NCI-H2029 (cell line): Measurements from ENCODE around the gene ZC3H14.

Experiments
- DNase-seq: peaks from one replicate; lab custom pipeline; 2025; lab: John Stamatoyannopoulos, UW

Gene ZC3H14

DNA sequence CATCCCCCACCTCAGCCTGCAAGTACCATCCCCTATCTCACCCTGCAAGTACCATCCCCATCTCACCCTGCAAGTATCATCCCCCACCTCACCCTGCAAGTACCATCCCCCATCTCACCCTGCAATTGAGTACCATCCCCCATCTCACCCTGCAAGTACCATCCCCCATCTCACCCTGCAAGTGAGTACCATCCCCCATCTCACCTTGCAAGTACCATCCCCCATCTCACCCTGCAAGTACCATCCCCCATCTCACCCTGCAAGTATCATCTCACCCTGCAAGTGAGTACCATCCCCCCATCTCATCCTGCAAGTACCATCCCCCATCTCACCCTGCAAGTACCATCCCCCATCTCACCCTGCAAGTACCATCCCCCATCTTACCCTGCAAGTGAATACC is 45.0 kb downstream of the ZC3H14 start:
- DNase-seq = no peak

DNA sequence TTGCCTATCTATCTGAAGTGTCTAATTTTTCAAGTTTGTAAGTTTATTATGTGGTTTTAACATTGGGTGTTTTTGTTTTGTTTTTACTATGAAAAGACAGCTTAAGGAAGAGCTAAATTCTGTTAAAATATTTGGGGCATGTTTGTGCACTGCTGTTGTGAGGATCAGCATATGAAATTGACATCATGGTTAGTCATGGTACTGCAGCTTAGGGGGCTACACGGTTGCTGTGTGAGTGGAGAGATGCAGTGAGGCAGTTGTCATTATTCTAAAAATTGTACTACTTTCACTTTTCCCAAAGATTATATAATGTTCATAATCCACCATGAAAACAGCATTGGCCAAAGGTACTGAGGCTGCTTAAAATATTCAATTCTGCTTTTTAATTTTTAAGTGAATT is 49.0 kb downstream of the ZC3H14 start:
- no peak for DNase-seq

DNA sequence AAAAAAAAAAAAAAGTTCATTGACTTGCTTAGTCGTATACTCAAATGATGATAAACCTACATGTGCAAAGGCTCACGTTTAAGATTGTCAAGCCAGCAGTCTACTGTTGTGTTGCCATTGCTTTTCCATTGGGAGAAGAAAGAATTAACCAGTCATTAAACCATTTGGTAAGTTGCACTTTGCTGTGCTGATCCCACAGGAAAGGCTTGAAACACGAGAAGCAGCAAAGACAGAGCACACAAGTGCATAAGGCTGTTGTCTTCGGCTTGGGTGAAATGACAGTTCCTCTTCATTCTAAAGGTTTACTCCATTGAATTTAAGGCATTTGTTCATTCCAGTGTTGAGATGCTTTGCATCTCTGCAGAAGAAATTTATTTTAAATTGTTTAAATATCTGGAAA is 50.1 kb downstream of the ZC3H14 start:
- no peak for DNase-seq

DNA sequence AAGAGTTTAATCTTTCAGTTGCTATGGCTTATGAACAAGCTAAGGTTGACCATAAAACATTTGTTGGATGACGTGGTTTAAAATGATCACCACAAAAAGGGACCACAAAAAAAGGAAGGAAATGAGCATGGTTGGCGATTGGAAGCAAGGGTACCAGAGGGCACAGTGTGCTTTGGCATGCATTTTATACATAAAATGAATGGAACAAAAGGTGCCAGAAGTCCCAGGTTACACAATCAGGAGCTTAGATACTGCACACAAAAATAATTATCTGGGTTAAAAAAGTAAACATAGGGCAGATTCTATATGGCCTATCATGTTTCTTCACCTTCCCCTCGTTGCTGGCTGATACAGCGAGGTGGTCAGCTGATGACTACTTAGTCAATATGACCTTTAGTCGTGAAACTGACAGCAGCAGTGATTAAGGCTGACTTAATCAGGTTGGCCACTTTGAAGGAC is 50.7 kb downstream of the ZC3H14 start:
- no peak for DNase-seq

DNA sequence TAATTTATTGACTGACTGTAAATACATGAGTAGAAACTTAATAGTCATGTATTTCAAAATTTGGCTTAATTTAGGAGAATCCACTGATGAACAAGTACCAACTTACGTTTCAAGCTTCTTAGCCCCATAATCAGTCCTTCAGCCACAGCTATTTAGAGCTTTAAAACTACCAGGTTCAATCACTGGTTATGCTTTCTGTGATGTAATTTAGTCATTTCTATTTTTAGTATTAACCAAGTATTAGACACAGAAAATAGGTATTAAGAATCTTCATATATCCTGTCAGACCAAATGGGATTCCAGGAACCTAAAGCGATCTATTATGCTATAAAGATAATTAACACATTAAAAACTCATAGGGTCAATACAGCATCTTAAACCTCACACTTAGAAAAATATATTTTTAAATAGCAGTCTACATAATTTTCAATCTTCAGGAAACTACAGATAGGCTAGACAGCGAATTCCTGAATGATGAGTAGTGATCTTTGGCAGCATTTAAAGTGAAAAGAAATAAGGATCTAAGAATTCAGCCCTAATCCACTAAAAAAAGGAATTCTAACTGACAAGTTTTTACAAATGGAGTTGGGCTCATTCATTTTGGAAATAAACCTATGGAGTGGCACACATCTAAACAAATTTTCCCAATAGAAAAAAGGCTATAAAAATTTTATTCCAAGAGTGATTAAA is 51.5 kb downstream of the ZC3H14 start:
- no peak for DNase-seq

DNA sequence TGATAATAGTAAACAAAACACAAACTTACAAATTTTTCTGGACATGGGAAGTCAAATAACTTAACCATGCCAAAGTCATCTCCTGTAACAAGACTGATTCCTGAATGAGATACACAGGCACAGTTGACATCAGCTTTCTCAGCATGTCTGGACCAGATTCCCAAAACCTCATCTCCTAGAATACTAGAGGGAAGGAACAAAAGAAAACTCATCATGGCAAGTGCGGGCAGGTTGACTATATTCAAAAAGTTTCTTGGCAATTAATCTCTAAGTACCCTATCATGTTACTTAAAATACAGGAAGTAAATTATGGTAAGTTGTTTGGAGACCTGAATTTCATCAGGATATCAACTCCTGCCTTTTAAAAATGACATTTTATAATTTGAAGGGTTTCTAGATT is 53.9 kb downstream of the ZC3H14 start:
- no peak for DNase-seq

DNA sequence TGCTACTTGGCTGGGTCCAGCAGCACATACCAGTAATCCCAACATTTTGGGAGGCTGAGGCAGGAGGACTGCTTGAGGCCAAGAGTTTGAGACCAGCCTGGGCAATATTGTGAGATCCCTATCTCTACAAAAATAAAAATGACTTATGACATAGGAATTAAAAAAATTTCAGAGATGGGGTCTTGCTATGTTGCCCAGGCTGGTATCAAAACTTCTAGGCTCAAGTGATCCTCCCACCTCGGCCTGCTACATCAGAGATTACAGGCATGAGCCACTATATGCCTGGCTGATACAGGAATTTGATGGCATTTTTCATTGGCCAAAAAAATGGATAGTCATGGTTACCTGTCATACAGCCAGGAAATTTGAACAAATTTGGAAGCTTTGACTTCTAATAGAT is 54.6 kb downstream of the ZC3H14 start:
- DNase-seq = no peak

DNA sequence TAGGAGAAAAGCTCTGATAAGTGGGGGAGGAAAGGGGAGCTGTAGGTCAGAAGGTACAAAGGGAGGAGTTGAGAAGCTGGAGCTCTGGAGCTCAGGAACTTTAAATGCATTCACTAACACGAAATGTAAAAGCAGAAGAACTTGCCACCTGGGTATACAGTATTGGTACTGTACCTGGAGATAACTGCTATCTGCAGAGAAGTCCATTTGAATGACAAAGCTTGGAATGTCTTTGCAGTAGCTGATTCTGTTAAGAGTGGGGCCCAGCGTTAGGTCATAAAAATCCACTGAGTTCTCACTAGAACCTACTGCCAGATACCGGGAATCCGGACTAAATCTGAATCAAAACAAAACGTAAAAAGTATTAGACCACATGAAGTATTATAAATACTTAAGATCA is 55.6 kb downstream of the ZC3H14 start:
- DNase-seq = no peak

DNA sequence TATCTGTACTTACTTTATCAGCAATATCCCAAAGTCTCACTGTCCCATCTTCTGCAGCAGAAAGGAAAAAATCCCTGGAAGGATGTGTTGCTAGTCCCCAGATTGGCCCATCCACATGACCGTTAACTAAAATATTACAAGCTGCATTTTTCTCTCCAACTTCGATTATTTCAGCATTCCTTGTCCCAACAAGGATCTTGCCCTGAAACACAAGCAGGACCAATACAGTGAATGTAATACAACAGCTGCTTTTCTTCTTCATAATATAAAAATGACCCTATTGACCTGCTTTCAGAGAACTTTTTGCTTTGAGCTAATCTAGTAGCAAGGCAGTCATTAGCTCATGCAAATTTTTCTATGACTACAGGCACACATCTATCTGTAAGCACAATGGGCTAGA is 58.3 kb downstream of the ZC3H14 start:
- DNase-seq = no peak

DNA sequence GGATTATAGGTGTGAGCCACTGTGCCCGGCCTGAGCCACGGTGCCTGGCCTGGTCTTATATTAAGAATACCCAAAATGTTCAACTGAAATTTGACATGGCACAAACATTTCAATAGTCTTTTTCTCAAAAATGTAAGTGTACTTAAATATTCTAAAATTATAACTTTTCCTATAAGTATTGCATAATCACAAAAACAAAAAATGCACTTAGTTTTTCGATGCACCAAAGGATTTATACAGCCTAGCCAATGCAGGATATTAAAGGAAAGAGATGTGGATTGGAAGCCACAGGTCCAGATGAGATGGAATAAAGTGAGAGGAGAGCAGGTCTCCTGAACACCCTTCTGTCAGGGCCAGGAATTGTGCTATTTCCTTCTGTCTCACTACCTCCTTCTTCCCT is 62.8 kb downstream of the ZC3H14 start:
- DNase-seq = no peak

DNA sequence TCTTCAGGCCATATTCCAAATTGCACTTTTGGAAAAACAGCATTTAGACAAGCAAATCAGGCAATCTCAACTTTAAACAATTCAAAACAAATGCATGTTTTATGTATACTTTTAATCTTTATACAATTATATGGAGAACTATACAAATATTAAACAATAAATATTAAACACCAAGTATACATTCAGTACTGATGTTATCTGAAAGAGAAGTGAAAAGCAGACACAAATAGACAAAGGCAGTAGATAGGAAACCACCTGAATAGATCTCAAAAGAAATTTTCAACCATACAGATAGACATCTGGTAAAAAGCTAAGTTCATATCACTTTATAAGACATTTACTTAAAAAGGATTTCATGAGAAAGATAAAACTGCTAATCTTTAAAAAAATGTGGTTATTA is 65.2 kb downstream of the ZC3H14 start:
- DNase-seq = no peak

DNA sequence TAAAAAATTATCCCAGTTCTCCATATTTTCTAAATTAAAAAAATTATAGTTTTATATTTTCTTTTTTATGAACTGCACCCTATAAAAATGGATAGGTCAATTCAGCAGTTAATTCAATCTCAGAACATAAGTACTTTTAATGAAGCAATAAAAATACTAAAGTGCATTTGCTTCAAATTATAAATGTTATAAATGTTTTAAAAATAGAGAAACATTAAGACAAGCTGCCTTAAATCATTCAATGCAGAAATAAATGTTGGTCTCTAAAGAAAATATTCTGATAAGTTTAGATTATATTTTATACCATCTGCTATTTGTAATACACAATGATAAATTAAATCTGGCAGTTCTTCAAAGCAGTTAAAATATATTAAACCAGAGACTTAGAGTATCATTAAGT is 65.6 kb downstream of the ZC3H14 start:
- no peak for DNase-seq

DNA sequence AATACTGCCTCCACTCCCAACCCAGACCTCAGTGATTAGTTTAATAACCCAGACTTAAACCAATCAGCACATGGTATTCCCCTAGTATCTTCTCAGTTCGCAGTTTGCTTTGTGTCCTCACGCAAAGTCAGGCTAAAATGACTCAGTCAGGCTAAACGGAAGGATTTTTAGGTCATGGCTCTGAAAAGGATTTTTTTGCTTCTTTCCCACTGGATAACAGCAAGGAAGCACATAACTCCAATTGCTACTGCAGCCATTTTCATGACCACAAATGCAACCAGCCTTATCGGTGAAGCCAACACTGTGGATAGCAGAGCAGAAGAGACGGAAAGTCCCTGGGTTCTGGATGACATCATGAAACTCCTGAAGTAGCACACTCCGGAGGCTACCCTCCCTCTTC is 67.7 kb downstream of the ZC3H14 start:
- DNase-seq = no peak

DNA sequence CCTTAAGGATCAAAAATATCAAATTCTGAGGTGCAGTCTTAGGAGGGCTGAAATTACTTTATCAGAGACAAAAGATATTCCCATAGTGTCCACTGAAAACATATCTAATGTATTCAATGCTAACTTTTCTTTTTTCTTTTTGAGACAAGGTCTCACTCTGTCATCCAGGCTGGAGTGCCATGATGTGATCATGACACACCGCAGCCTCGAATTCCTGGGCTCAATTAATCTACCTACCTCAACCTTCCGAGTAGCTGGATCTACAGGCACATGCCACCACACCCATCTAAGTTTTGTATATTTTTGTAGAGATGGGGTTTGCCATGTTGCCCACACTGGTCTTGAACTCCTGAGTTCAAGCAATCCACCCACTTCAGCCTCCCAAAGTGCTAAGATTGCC is 68.3 kb downstream of the ZC3H14 start:
- no peak for DNase-seq

DNA sequence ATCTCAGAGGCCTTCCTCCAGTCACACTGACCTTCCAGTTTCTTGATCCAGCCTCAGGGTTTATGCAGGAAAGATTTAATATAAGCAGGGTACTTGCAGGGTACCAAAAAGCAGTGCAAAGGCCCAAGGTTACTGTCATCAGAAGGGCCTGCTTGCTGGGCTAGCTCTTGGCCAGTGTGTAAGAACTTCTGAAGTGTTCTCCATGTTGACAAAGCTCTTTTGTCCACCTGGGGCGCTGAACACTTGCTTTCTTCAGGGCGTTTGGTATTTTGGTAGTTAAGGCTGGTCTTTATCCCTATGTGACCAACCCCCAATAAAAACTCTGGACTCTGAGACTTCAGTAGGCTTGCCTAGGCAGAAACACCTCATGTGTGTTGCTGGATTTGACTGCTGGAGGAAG is 69.7 kb downstream of the ZC3H14 start:
- DNase-seq = no peak

DNA sequence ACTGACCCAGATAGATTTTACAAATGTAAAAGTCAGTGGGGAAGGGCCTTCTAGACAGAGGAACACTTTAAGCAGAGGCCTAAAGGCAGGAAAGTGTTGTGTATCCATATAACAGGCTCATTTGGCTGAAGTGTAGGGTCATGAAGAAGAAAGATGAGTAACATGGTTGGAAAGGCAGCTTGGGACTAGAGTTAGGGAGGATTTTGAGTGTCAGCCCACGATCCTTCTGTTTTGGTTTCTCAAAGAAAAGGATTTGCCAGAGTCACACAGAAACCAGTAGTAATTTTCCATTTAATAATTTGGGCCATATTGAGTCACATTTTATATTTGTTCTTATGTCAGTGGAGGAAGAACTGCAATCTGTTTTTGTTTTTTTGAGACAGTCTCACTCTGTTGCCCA is 76.4 kb downstream of the ZC3H14 start:
- DNase-seq = no peak

DNA sequence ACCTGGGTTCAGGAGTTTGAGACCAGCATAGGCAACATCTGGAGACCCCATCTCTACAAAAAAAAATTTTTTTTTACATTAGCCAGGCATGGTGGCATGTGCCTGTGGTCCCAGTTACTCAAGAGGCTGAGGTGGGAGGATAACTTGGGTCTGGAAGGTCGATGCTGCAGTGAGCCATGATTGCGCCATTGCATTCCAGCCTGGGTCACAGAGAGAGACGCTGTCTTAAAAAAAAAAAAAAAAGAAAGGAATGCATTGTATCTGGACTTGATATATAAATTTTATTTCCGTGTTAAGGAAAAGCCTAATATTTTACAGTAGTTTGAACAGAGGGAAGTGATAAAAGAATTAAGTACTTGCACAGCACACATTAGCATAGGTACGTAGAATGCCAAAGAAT is 97.2 kb downstream of the ZC3H14 start:
- DNase-seq = no peak

DNA sequence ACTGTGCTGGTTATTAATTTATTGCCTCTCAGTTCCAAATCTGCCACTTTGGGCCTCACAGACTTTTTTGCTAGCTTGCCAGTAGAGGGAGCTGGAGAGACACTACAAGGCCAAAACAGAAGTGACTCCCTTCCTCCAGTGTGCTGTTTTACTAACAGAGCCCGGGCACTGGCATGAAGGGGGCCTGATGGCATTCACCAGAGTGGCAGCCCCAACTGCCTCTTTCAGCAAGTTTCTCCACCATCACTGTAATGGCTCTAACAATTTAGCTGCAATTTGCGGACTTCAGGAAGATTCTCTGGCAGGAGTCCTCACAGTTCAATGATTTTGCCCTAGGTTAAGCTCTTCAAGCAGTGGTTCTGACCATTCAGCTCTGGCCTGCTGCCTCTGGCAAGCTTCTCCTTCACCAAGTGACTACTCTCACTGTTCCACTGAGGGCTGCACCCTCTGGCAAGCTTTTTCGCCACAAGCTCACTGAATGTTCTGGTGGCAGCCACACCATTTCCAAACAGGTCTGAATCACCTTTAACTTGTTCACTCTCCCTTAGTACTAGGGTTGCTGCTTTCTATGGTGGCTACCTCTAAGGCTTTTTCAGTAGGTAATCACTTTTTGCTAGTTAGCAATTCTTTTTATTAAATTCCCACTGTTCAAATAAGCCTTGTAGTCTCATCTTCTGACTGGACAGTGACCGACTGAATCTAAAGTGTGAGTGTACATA is 104.9 kb downstream of the ZC3H14 start:
- peak; percentile 0 for DNase-seq

DNA sequence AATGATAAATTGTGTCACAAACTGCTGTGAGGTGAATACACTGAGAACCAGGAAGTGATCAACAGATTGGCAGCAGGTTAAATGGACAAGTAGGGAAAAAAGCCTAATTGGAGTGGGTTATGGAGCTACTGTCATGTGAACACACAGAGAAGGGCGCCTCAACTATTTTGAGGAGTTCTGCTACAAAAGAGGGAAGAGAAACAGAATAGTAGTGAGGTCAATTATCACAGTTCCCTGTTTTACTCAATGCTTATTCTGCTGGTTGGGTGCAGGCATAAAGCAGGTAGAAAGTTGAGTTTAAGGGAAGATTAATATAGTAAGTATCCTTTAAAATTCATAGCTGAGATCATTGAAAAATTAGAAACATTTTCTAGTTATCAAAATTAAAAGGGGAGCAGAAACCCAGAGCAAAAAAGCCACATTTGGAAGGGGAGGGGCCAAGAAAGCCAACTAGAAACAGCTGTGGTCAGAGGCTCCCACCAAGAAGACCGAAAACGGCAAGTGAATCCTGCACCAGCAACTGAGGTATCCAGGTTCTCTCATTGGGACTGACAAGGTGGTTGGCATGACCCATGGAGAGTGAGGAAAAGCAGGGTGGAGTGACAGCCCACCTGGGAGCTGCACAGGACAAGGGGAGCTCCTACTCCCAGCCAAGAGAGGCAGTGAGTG is 105.7 kb downstream of the ZC3H14 start:
- DNase-seq = no peak

DNA sequence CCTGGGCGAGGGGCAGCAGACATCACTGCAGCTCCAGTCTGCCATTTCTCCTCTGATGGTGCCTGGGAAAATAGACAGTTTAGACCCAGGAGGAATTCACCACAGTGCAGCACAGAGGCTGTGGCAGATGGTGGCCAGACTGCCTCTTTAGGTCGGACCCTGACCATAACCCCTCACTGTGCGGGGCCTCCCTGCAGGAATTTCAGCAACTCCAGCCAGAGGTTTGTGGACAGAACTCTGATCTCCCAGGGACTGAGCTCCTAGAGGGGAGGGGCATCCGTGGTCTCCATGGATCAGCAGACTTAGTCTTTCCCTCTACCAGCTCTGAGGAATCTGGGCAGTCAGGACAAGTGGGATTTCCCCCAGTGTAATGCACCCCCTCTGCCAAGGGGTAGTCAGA is 106.5 kb downstream of the ZC3H14 start:
- DNase-seq = no peak
